ENCODE results near the gene RPS6KA2.

RPS6KA2 gene

DNA sequence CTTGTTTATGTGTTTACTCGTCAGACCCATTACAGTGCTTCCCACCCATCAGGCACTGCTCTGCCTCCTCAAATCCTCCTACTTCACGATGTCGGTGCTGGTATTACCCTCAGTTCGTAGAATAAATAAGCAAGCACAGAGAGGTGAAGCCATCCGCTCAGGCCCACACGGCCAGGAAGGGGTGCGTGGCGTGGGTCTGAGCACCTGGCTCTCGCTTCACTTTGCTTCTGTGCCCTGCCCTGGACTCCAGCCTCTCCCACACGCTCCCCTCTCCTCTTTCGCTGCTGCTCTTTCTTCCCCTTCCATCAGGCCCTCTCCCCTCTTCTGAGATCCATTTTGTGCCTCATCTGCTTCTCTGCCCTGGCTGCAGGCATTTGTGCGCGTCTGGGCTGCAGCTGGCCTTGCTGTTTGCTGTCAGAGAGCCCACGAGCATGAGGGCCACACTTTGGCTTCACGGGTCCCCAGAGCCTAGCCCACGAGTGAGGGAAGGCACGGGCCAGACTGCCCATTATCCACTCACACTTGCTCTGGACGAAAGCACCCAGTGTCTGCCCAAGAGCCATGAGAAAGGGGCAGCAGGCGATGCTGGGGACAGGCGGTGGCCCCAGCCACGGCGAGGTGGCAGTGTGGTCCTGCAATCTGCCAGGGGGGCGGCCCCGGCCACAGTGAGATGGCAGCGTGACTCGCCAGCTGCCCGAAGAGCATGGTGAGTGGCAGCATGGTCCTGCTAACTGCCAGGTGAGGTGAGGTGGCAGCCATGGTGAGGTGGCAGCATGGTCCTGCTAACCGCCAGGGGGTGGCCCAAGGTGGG is 148.1 kb downstream of the RPS6KA2 start:
- no peak overlapping the region for H3K4me3 Mint-ChIP-seq
- peaks cover 16% of the 10 kb centered on the region for H3K4me1 Mint-ChIP-seq
- H3K36me3 Mint-ChIP-seq (ENCODE audit: low read depth) = no peaks in the 10 kb centered on the region
- H3K27me3 Mint-ChIP-seq (ENCODE audit: low read depth) = peaks cover 14% of the 10 kb centered on the region
- no peak overlapping the region for H3K27ac Mint-ChIP-seq
- no peaks in the 10 kb centered on the region for H3K9me3 Mint-ChIP-seq
- TF ChIP-seq, protein P1, sequence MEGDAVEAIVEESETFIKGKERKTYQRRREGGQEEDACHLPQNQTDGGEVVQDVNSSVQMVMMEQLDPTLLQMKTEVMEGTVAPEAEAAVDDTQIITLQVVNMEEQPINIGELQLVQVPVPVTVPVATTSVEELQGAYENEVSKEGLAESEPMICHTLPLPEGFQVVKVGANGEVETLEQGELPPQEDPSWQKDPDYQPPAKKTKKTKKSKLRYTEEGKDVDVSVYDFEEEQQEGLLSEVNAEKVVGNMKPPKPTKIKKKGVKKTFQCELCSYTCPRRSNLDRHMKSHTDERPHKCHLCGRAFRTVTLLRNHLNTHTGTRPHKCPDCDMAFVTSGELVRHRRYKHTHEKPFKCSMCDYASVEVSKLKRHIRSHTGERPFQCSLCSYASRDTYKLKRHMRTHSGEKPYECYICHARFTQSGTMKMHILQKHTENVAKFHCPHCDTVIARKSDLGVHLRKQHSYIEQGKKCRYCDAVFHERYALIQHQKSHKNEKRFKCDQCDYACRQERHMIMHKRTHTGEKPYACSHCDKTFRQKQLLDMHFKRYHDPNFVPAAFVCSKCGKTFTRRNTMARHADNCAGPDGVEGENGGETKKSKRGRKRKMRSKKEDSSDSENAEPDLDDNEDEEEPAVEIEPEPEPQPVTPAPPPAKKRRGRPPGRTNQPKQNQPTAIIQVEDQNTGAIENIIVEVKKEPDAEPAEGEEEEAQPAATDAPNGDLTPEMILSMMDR (IDR thresholded peaks at IDR 0.05; ENCODE audit: unreplicated experiment in 3 of 3) = no peak

DNA sequence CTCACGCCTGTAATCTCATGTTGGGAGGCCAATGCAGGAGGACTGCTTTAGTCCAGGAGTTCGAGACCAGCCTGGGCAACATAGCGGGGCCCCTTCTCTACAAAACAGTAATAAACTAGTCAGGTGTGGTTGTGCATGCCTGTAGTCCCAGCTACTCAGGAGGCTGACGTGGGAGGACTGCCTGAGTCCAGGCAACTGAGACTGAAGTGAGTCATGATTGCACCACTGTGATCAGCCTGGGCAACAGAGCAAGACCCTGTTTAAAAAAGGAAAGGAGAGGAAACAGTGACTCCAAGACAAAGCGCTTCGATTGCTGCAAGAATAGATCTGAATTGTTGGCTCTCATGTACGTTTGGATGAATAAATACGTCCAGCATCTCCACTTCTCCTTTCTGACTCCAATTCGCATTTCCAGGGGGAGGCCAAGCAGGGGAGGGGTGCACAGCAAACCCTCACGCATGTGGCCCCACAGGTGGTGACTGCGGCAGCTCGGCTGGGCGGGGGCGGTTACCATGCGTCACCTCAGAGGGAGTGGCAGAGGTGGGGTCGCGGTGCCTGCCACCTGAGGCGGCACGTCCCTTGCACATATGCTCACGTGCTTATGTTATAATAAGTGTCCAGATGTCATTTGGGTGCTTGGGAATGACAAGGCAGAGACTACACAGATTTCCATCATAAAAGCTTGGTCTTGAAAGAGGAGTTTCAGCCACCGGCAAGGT is 149.2 kb downstream of the RPS6KA2 start:
- peaks cover 14% of the 10 kb centered on the region for H3K27me3 Mint-ChIP-seq (ENCODE audit: low read depth)
- no peak overlapping the region for H3K4me3 Mint-ChIP-seq
- H3K36me3 Mint-ChIP-seq (ENCODE audit: low read depth) = no peaks in the 10 kb centered on the region
- H3K9me3 Mint-ChIP-seq = no peaks in the 10 kb centered on the region
- TF ChIP-seq, protein P1 (IDR thresholded peaks at IDR 0.05; ENCODE audit: unreplicated experiment in 3 of 3) = no peak
- peaks cover 7% of the 10 kb centered on the region for H3K4me1 Mint-ChIP-seq
- no peak overlapping the region for H3K27ac Mint-ChIP-seq

DNA sequence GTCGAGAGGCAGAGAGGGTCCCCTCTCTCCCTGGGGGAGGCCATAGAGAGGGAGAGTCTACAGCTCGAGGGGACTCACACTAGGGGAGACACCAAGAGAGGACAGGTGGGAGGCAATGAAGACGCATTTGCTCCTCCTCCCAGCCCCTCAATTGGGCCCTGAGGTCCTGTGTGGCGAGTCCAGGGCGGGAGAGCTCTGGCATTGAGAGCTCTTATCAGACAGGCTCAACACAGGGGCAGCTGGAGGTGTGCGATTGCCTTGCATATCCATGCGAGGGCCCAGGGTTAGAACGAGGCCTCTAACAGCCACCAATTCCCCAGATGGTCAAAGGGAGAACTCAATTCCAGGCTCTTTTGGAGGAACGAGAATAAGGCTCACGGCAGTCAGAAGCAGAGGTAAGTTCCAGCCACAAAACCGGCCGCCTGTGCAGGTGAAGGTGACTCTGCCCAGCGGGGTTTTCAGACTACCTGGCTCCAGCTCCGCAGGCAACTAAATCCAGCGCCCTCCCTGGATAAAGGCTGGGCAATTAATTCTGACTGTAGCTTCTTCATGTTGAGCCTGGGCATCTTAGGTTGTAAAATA is 150.3 kb downstream of the RPS6KA2 start:
- Mint-ChIP-seq H3K27me3 (ENCODE audit: low read depth) (peaks cover 14% of the 10 kb centered on the region), H3K4me1 (peaks cover 7% of the 10 kb centered on the region), H3K9me3 (no peaks in the 10 kb centered on the region), H3K4me3 (no peak overlapping the region), H3K27ac (no peak overlapping the region), H3K36me3 (ENCODE audit: low read depth) (no peaks in the 10 kb centered on the region)
- TF ChIP-seq, protein P1 (IDR thresholded peaks at IDR 0.05; ENCODE audit: unreplicated experiment in 3 of 3) = no peak

DNA sequence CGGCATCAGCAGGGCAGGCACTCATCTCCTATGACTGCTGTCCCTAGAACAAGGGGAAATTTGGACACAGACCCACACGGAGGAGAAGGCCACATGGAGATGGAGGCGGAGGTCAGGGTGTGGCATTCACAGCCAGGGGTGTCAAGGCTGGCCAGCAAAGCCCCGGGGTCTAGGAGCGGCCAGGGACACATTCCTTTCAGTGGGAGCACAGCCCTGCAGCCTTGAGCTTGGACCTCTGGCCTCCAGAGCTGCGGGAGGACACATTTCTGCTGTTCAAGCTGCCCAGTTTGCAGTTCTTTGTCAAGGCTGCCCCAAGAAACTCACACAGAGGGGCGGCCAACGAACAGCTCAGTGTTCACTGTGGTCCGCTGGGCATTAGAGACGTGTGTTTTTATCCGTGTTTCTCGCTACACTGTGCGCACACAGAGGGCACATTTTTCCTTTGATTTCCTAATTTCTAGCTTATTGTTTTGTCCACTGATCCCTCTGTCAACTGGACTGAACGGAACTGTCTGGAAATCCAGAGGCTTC is 150.9 kb downstream of the RPS6KA2 start:
- Mint-ChIP-seq H3K27me3 (ENCODE audit: low read depth) (peaks cover 14% of the 10 kb centered on the region), H3K36me3 (ENCODE audit: low read depth) (no peaks in the 10 kb centered on the region), H3K27ac (no peak overlapping the region), H3K4me1 (peaks cover 7% of the 10 kb centered on the region), H3K4me3 (no peak overlapping the region), H3K9me3 (no peaks in the 10 kb centered on the region)
- TF ChIP-seq, protein P1 (IDR thresholded peaks at IDR 0.05; ENCODE audit: unreplicated experiment in 3 of 3) = no peak

DNA sequence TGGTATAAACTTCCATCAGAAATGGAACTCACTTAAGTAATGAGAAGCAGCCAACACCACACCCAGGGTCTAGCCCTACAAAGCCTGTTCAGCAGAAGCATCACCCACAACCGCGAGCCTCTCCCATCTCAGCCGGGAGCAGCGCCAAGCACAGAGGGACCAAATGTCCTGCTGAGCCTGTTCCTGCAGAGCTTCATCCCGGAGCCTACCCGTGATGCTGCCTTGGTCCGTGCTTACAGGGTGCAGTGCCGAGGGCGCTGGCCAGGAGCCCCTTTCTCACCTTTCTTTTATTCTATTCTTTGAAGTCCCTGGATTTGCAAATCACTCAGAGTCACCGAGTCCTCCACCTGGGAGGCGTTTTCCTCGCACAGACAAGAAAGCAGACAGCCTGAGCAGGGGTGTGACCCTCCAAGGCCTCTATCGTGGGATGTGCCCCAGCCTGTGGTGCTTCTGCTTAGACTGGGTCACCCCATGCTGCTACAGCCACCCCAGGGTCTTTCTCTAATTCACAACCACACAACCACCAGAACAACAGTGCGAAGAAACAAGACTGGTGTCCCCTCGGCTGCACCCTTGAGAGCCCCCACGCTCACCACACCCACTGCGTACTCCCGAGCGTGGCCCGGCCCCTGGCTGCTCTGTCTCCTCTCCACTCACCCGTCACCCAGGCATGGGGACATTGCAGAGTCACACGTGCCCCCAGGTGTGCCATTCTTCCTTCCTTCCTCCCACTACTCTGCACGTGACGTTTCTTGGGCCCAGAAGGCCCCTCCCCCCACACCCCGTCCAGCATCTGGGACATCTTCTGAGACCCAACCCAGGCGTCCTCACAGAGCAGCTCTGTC is 152.1 kb downstream of the RPS6KA2 start:
- Mint-ChIP-seq H3K36me3 (ENCODE audit: low read depth) (no peaks in the 10 kb centered on the region), H3K4me3 (no peak overlapping the region), H3K4me1 (peaks cover 7% of the 10 kb centered on the region), H3K27me3 (ENCODE audit: low read depth) (peaks cover 12% of the 10 kb centered on the region), H3K27ac (no peak overlapping the region), H3K9me3 (no peaks in the 10 kb centered on the region)
- TF ChIP-seq, protein P1 (IDR thresholded peaks at IDR 0.05; ENCODE audit: unreplicated experiment in 3 of 3) = no peak
